ENCODE data around the gene OS9.

GRCh38 chr12:57672801-57673200 lies 21.1 kb upstream of the OS9 start:
- TF ChIP-seq POLR2A (IDR thresholded peaks at IDR 0.05) (no peak), CTCF (IDR thresholded peaks at IDR 0.05) (no peak), POLR2AphosphoS5 (IDR thresholded peaks at IDR 0.05) (no peak), EP300 (IDR thresholded peaks at IDR 0.05) (no peak)
